K562 (cell line): Measurements from ENCODE around the gene JUND. TPM values are rescaled to one million over a fixed set of nuclear protein-coding genes. Genes with fewer than 3 reads are reported as not detected.

Experiments
- BCOR ChIP-seq: fragments of 450-650 bp; IDR thresholded peaks from 2 replicates; pipeline ENCODE4 v1.6.1; 2016
- CC2D1A ChIP-seq: fragments of 450-650 bp; IDR thresholded peaks from 2 replicates; pipeline ENCODE4 v1.6.1; 2017; ENCODE audit warnings: mild to moderate bottlenecking
- COPS2 ChIP-seq: fragments of 450-650 bp; conservative IDR thresholded peaks from 2 replicates; pipeline ENCODE4 v1.6.1; 2016; ENCODE audit warnings: mild to moderate bottlenecking, moderate library complexity
- CXXC5 ChIP-seq: fragments of 250-450 bp; sonication (Bioruptor Pico); IDR thresholded peaks from 2 replicates; pipeline ENCODE4 v1.8.0; 2022; ENCODE audit warnings: inconsistent platforms, mild to moderate bottlenecking, moderate library complexity
- DACH1 ChIP-seq: fragments of 450-650 bp; IDR thresholded peaks from 2 replicates; pipeline ENCODE4 v1.6.1; 2018; ENCODE audit not compliant: partially characterized antibody
- DMBX1 ChIP-seq: fragments of 250-450 bp; sonication (Bioruptor Pico); IDR thresholded peaks from 2 replicates; pipeline ENCODE4 v1.8.0; 2022; ENCODE audit warnings: inconsistent platforms, mild to moderate bottlenecking, moderate library complexity, borderline replicate concordance
- E2F4 ChIP-seq: sonication (generic); formaldehyde crosslinking; IDR thresholded peaks from 2 replicates; pipeline ENCODE4 v1.8.0; 2022; ENCODE audit warnings: mild to moderate bottlenecking, low read depth, missing genetic modification reagents
- ERF ChIP-seq: fragments of 450-650 bp; formaldehyde crosslinking; IDR thresholded peaks from 2 replicates; pipeline ENCODE4 v1.4.0; 2020; ENCODE audit warnings: mild to moderate bottlenecking, mixed read lengths
- ETV5 ChIP-seq: sonication (generic); formaldehyde crosslinking; IDR thresholded peaks from 2 replicates; pipeline ENCODE4 v1.4.0; 2020; ENCODE audit warnings: low read depth, mild to moderate bottlenecking, missing genetic modification reagents
- ETV6 ChIP-seq, 3 experiments: fragments of 150-350 bp in 1 of 3; sonication (generic) in 1 of 3; formaldehyde crosslinking in 1 of 3; IDR thresholded peaks; 2 replicates each; pipeline versions ENCODE4 v1.6.1 to v1.8.0; 2014 to 2022; ENCODE audit warnings: borderline replicate concordance in 2 of 3, low read depth in 2 of 3, antibody characterized with exemption in 1 of 3, low read length in 1 of 3, mild to moderate bottlenecking in 1 of 3, missing genetic modification reagents in 1 of 3
- HDAC2 ChIP-seq: fragments of 450-650 bp; IDR thresholded peaks from 2 replicates; pipeline ENCODE4 v1.6.1; 2016; ENCODE audit warnings: mild to moderate bottlenecking
- HDGF ChIP-seq: fragments of 450-650 bp; IDR thresholded peaks from 2 replicates; pipeline ENCODE4 v1.6.1; 2016
- HMGN3 ChIP-seq: IDR thresholded peaks from 2 replicates; pipeline ENCODE4 v1.6.1; 2011; ENCODE audit warnings: borderline replicate concordance, low read depth, mild to moderate bottlenecking, mixed read lengths, low read length; ENCODE audit not compliant: insufficient read length; ENCODE audit errors: extremely low read depth
- IRF2 ChIP-seq: sonication (generic); formaldehyde crosslinking; IDR thresholded peaks from 2 replicates; pipeline ENCODE4 v1.8.1; 2022; ENCODE audit warnings: mild to moderate bottlenecking, missing genetic modification reagents
- LCOR ChIP-seq: sonication (generic); formaldehyde crosslinking; IDR thresholded peaks from 2 replicates; pipeline ENCODE4 v1.8.0; 2022; ENCODE audit warnings: mild to moderate bottlenecking, missing genetic modification reagents
- MYNN ChIP-seq, 2 experiments: sonication (generic); formaldehyde crosslinking in 1 of 2; IDR thresholded peaks; 2 replicates each; pipeline versions ENCODE4 v1.5.0 to v1.6.1; 2016 to 2020; ENCODE audit warnings: antibody characterized with exemption in 1 of 2, missing genetic modification reagents in 1 of 2
- NONO ChIP-seq, 2 experiments: fragments of 200-400 bp in 1 of 2; fragments of 450-650 bp in 1 of 2; formaldehyde crosslinking in 1 of 2; IDR thresholded peaks; 2 replicates each; pipeline ENCODE4 v1.6.1; 2017; ENCODE audit warnings: low read depth in 2 of 2, mild to moderate bottlenecking in 2 of 2, moderate library complexity in 2 of 2, low read length in 1 of 2
- PHF21A ChIP-seq: fragments of 450-650 bp; IDR thresholded peaks from 2 replicates; pipeline ENCODE4 v1.6.1; 2017; ENCODE audit warnings: low read depth, borderline replicate concordance
- SNIP1 ChIP-seq: fragments of 450-650 bp; IDR thresholded peaks from 2 replicates; pipeline ENCODE4 v1.7.1; 2017; ENCODE audit warnings: low read depth, mild to moderate bottlenecking
- ZNF282 ChIP-seq: sonication (generic); formaldehyde crosslinking; IDR thresholded peaks from 2 replicates; pipeline ENCODE4 v1.8.1; 2023; ENCODE audit warnings: missing genetic modification reagents
- ZNF316 ChIP-seq: fragments of 450-650 bp; IDR thresholded peaks from 2 replicates; pipeline ENCODE4 v1.6.1; 2016
- ZNF407 ChIP-seq: fragments of 450-650 bp; IDR thresholded peaks from 2 replicates; pipeline ENCODE4 v1.6.1; 2016; ENCODE audit warnings: low read depth
- ZSCAN32 ChIP-seq: fragments of 450-650 bp; formaldehyde crosslinking; IDR thresholded peaks from 2 replicates; pipeline ENCODE4 v1.4.0; 2020; ENCODE audit warnings: mild to moderate bottlenecking, moderate library complexity
- polyA plus RNA-seq, 8 experiments: library from polyadenylated mRNA; depleted of rRNA in 4 of 8; stranded (reverse) in 5 of 8; unstranded in 3 of 8; fragments of >200 nt; fragmentation: Nextera tagmentation in 2 of 8; fragmentation: Illumina TruSeq in 1 of 8; extraction: Ambion mirVana in 2 of 8; extraction: Trizol in 1 of 8; gene quantifications; 2 replicates each; pipeline versions ENCODE4 v1.2.1 to v1.2.3, GENCODE V29; 2011 to 2014; ENCODE audit warnings: inconsistent platforms in 1 of 8, missing spikeins in 1 of 8
- total RNA-seq, 7 experiments: library from RNA; depleted of rRNA in 6 of 7; stranded (reverse); fragments of >200 nt in 6 of 7; fragmentation: Illumina TruSeq in 2 of 7; extraction: Trizol in 2 of 7; gene quantifications; 2 replicates each; pipeline versions ENCODE4 v1.2.1 to v1.2.3, GENCODE V29; 2011 to 2021; ENCODE audit warnings: low replicate concordance in 1 of 7

The JUND gene
- total and polyA plus RNA-seq, 9 of the 15 experiments (the other 6 are each of a cell fraction or from before 2014, with no cell fraction given), result 6.4 to 286 (median 42.3) TPM

GRCh38 chr19:18301718-18302111 lies 20.3 kb upstream of the JUND start (continued):
- TF ChIP-seq ZNF407, result no peak
- TF ChIP-seq COPS2, result no peak
- TF ChIP-seq HDGF, result no peak
- TF ChIP-seq IRF2 (CRISPR knock-in tag), result no peak
- TF ChIP-seq BCOR, result peak; percentile 97
- no peak for TF ChIP-seq HMGN3
- no peak for TF ChIP-seq DACH1
- TF ChIP-seq MYNN (IDR thresholded peaks at IDR 0.05), result no peak
- no peak for TF ChIP-seq MYNN (CRISPR knock-in tag; IDR thresholded peaks at IDR 0.05)
- TF ChIP-seq ZNF282 (CRISPR knock-in tag), result no peak
- no peak for TF ChIP-seq CXXC5
- no peak for TF ChIP-seq NONO (IDR thresholded peaks at IDR 0.05; ENCODE audit: low read depth in 2 of 2, low read length in 1 of 2)
- no peak for TF ChIP-seq ETV6 (IDR thresholded peaks at IDR 0.05; ENCODE audit: borderline replicate concordance in 1 of 2, low read depth in 2 of 2, low read length in 1 of 2)
- TF ChIP-seq ETV6 (CRISPR knock-in tag; IDR thresholded peaks at IDR 0.05; ENCODE audit: borderline replicate concordance), result no peak
- no peak for TF ChIP-seq DMBX1 (CRISPR knock-in tag)
- no peak for TF ChIP-seq PHF21A
- TF ChIP-seq ETV5 (CRISPR knock-in tag), result no peak
- no peak for TF ChIP-seq CC2D1A
- no peak for TF ChIP-seq E2F4 (CRISPR knock-in tag)
- TF ChIP-seq ERF (CRISPR knock-in tag), result no peak
- no peak for TF ChIP-seq ZNF316
- TF ChIP-seq ZSCAN32 (CRISPR knock-in tag), result no peak
- TF ChIP-seq HDAC2, result peak; percentile 85
- TF ChIP-seq SNIP1, result no peak
- no peak for TF ChIP-seq LCOR
